ENCODE data around the gene BLVRA. TPM values are rescaled to one million over a fixed set of nuclear protein-coding genes. Genes with fewer than 3 reads are reported as not detected.

BLVRA gene
- total RNA-seq, 1 donor from 2014 or later = 60.2 TPM

DNA sequence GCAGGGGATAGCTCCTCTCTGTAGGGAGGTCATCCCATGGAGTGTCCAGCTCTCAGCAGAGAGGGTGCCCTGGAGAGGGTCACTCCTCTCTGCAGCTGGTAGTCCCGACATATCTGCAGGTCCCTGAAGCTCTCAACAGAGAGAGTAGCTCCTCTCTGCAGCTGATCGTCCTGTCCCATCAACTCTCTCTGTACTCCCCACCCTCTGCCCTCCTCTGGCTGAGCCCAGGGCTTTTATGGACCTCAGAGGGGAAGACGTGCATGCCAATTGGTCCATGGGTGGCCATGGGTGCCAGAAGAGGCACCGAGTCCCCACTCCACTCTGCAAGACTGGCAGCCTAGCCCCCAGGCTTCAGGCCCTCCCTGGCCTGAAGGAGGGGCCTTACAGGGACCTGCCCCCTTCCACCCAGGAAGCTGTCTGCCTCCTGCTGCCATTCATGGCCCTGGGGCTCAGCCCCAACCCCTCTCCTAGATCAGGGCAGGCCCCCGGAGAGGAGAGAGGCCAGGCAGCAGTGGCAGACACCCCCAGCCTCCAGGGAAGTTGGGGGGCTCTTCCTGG lies 9.0 kb upstream of the BLVRA start:
- DNase-seq (ENCODE audit: low read depth) = no peak
- Histone ChIP-seq H3K4me3 (ENCODE audit: low read depth, low read length) (no peak overlapping the region), H3K27me3 (ENCODE audit: control insufficient read depth, insufficient read depth, low read length) (peaks cover 4% of the 10 kb centered on the region), H3K36me3 (ENCODE audit: control insufficient read depth, insufficient read depth, low read length) (no peaks in the 10 kb centered on the region)
- TF ChIP-seq, protein P1, sequence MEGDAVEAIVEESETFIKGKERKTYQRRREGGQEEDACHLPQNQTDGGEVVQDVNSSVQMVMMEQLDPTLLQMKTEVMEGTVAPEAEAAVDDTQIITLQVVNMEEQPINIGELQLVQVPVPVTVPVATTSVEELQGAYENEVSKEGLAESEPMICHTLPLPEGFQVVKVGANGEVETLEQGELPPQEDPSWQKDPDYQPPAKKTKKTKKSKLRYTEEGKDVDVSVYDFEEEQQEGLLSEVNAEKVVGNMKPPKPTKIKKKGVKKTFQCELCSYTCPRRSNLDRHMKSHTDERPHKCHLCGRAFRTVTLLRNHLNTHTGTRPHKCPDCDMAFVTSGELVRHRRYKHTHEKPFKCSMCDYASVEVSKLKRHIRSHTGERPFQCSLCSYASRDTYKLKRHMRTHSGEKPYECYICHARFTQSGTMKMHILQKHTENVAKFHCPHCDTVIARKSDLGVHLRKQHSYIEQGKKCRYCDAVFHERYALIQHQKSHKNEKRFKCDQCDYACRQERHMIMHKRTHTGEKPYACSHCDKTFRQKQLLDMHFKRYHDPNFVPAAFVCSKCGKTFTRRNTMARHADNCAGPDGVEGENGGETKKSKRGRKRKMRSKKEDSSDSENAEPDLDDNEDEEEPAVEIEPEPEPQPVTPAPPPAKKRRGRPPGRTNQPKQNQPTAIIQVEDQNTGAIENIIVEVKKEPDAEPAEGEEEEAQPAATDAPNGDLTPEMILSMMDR (IDR thresholded peaks at IDR 0.05; ENCODE audit: insufficient read depth, low read length, poor library complexity, severe bottlenecking) = no peak

DNA sequence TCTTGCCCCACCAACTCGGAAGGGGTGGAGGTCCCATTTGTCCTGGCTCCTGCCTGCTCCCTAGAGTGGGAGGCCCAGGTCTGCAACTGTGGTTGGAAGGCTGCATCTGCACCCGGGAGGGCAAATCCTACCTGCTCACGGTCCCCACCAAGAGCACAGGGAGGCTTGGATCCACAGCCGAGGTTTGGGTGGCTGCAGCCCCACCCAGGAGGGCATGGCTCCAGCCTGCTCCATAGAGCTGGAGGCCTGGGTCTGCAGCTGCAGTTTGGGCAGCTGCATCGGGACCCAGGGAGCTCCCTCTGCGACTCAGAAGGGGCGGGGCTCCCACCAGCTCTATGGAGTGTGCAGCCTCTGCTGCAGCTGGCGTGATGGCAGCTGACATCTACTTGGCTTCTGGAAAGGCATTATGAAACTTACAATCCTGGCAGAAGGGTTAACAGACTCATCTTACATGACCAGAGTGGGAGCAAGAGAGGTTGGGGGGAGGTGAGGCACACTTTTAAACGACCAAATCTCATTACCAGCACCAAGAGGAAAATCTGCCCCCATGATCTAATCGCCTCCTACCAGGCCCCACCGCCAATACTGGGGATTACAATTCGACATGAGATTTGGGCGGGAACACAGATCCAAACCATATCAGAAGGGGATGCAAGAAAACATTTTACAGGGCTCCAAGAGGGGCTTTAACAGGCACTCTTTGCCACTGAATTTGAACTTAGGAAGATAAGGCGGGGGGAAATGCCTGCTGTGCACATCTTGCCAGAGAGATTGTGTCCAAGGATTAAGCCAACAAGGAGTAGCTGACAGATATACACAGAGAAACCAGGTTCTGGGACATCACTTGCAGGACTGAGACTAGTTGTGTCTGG lies 8.2 kb upstream of the BLVRA start:
- TF ChIP-seq, protein P1 (IDR thresholded peaks at IDR 0.05; ENCODE audit: insufficient read depth, low read length, poor library complexity, severe bottlenecking) = no peak
- Histone ChIP-seq H3K27me3 (ENCODE audit: control insufficient read depth, insufficient read depth, low read length) (peaks cover 4% of the 10 kb centered on the region), H3K4me3 (ENCODE audit: low read depth, low read length) (no peak overlapping the region), H3K36me3 (ENCODE audit: control insufficient read depth, insufficient read depth, low read length) (no peaks in the 10 kb centered on the region)
- no peak for DNase-seq (ENCODE audit: low read depth)

DNA sequence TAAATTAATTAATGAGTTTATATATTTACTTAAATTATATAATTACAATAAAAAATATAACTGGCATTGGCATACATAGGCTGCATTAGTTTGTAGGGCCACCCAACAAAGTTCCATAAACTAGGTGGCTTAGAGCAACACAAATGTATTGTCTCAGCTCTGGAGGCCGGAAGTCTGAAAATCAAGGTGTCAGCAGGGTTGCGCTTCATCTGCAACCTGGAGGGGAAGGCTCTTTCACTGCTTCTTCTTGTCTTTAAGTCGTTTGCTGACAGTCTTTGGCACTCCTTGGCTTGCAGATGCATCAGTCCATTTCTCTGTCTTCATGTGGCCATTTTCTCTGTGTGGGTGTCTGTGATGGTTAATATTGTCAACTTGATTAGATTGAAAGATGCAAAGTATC lies 6.1 kb upstream of the BLVRA start:
- TF ChIP-seq, protein P1 (IDR thresholded peaks at IDR 0.05; ENCODE audit: insufficient read depth, low read length, poor library complexity, severe bottlenecking) = no peak
- no peak for DNase-seq (ENCODE audit: low read depth)
- Histone ChIP-seq H3K27me3 (ENCODE audit: control insufficient read depth, insufficient read depth, low read length) (peaks cover 4% of the 10 kb centered on the region), H3K36me3 (ENCODE audit: control insufficient read depth, insufficient read depth, low read length) (no peaks in the 10 kb centered on the region), H3K4me3 (ENCODE audit: low read depth, low read length) (no peak overlapping the region)

DNA sequence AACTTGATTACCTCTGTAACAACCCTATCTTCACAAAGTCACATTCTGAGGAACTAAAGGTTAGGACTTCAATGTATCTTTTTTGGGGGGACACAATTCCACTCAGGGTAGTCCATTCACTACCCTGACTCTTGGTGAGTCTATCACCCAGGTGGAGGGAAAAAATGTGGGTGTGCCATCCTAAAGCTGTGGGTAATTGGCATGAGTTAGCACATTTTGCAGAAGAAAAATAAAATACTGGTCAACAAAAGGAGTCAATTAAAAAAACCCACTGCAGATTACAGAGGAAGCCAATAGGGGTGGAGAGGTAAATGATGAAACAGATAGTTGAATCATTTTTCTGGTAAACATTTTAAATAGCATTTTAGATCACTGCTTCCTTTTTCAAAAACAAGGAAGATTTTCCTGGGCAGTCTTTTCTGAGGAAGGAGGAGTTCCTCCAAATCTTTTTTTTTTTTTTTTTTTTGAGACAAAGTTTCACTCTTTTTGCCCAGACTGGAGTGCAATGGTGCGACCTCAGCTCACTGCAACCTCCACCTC lies 5.1 kb upstream of the BLVRA start:
- no peak overlapping the region for H3K4me3 ChIP-seq (ENCODE audit: low read depth, low read length)
- peaks cover 4% of the 10 kb centered on the region for H3K27me3 ChIP-seq (ENCODE audit: control insufficient read depth, insufficient read depth, low read length)
- H3K36me3 ChIP-seq (ENCODE audit: control insufficient read depth, insufficient read depth, low read length) = no peaks in the 10 kb centered on the region
- DNase-seq (ENCODE audit: low read depth) = no peak
- TF ChIP-seq, protein P1 (IDR thresholded peaks at IDR 0.05; ENCODE audit: insufficient read depth, low read length, poor library complexity, severe bottlenecking) = no peak

DNA sequence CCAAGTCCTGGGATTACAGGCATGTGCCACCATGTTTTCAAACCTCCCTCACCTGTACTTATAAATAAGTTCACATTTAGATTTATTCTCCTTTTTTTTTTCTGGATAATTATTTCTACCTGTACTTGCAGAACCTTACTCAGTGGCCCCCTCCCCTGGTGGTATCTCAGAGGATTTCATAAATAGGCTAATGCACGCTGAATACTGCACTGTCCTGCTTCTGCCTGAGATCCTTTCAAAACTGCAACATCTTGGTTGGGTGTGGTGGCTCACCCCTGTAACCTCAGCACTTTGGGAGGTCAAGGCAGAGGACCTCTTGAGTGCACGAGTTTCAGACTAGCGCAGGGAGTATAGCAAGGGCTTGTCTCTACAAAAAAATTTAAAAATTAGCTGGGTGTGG lies 4.6 kb upstream of the BLVRA start:
- peaks cover 4% of the 10 kb centered on the region for H3K27me3 ChIP-seq (ENCODE audit: control insufficient read depth, insufficient read depth, low read length)
- DNase-seq (ENCODE audit: low read depth) = no peak
- TF ChIP-seq, protein P1 (IDR thresholded peaks at IDR 0.05; ENCODE audit: insufficient read depth, low read length, poor library complexity, severe bottlenecking) = no peak

More for the DNA sequence above, 4.6 kb upstream of the BLVRA start:
- Histone ChIP-seq H3K4me3 (ENCODE audit: low read depth, low read length) (no peak overlapping the region), H3K36me3 (ENCODE audit: control insufficient read depth, insufficient read depth, low read length) (no peaks in the 10 kb centered on the region)
